Thyroid gland (tissue), 4 donors: ENCODE results near the gene DNAJC1. TPM values are rescaled to one million over a fixed set of nuclear protein-coding genes. Genes with fewer than 3 reads are reported as not detected.

Experiments
- DNase-seq, 2 donors: peaks; one replicate each; pipeline ENCODE4 v3.0.0-alpha.2; 2019
- H3K27ac ChIP-seq, 3 donors: fragments of 200-600 bp; sonication (generic); 1 replicate in 2 of 3; 2 replicates in 1 of 3; pipeline ENCODE4 v1.5.1; 2016 to 2019; ENCODE audit warnings: mild to moderate bottlenecking in 1 of 3, moderate library complexity in 1 of 3
- H3K27me3 ChIP-seq: fragments of 200-600 bp; sonication (generic); one replicate; pipeline ENCODE4 v1.5.1; 2019
- H3K36me3 ChIP-seq, 2 donors: fragments of 200-600 bp; sonication (generic); one replicate each; pipeline ENCODE4 v1.5.1; 2016 to 2019
- H3K4me1 ChIP-seq, 2 donors: fragments of 200-600 bp; sonication (generic); one replicate each; pipeline ENCODE4 v1.5.1; 2017 to 2019
- H3K4me3 ChIP-seq, 3 donors: fragments of 200-600 bp; sonication (generic); replicated peaks in 1 of 3; 1 replicate in 2 of 3; 2 replicates in 1 of 3; pipeline ENCODE4 v1.5.1; 2016; ENCODE audit warnings: mild to moderate bottlenecking in 1 of 3
- H3K9me3 ChIP-seq: fragments of 200-600 bp; sonication (generic); one replicate; pipeline ENCODE4 v1.5.1; 2017
- CTCF ChIP-seq, 6 experiments: fragments of 200-600 bp in 3 of 6; fragments of 450-650 bp in 3 of 6; sonication (generic) in 3 of 6; IDR thresholded peaks; one replicate each; pipeline ENCODE4 v1.5.1; 2016 to 2019; ENCODE audit warnings: antibody characterized with exemption in 6 of 6, mild to moderate bottlenecking in 2 of 6, inconsistent platforms in 1 of 6, moderate library complexity in 1 of 6
- POLR2A ChIP-seq, 2 donors: fragments of 450-650 bp; IDR thresholded peaks; one replicate each; pipeline ENCODE4 v1.6.1; 2017; ENCODE audit warnings: antibody characterized with exemption in 2 of 2, mild to moderate bottlenecking in 2 of 2, moderate library complexity in 1 of 2
- WGBS, 2 donors: methylation state at CpG; one replicate each; pipeline ENCODE4 v1.1.5; 2017; 5-methylcytosine and 5-hydroxymethylcytosine counted together
- intact Hi-C: fragments of 100-400 bp; cut with DNase I; formaldehyde crosslinking; loops from one replicate; pipeline ENCODE4 v1.15.1; 2023
- total RNA-seq, 4 donors: library from RNA; depleted of rRNA; stranded (reverse); fragments of >200 nt; gene quantifications; one replicate each; pipeline ENCODE4 v1.2.3, GENCODE V29; 2016

DNAJC1 gene
- total RNA-seq, 4 donors from 2014 or later = 73.4 to 157 (median 95.6) TPM

- no peaks in the 10 kb centered on the region for H3K36me3 ChIP-seq
- H3K27me3 ChIP-seq = no peaks in the 10 kb centered on the region
- H3K27ac ChIP-seq = no peak overlapping the region
- 67 to 72% methylated on average over 3 of the region's 3 CpGs for WGBS, 2 donors
- DNase-seq = no peak
- TF ChIP-seq CTCF (IDR thresholded peaks at IDR 0.05) (no peak), POLR2A (IDR thresholded peaks at IDR 0.05) (no peak)
- H3K4me1 ChIP-seq = peaks cover 0 to 2% of the 10 kb centered on the region in 2 donors
- no peak overlapping the region for H3K4me3 ChIP-seq
- intact Hi-C loops = no loop called here
- H3K9me3 ChIP-seq = no peaks in the 10 kb centered on the region
These were observed 13.9 kb upstream of the DNAJC1 start for GRCh38 chr10:22017283-22018020.

GRCh38 chr10:22016046-22016705 is 12.6 kb upstream of the DNAJC1 start:
- H3K4me3 ChIP-seq = no peak overlapping the region
- H3K36me3 ChIP-seq = no peaks in the 10 kb centered on the region
- no peak for DNase-seq
- H3K4me1 ChIP-seq = no peaks in the 10 kb centered on the region
- TF ChIP-seq CTCF (IDR thresholded peaks at IDR 0.05) (no peak), POLR2A (IDR thresholded peaks at IDR 0.05) (no peak)
- no peaks in the 10 kb centered on the region for H3K9me3 ChIP-seq
- intact Hi-C loops = no loop called here
- no peaks in the 10 kb centered on the region for H3K27me3 ChIP-seq
- 76 to 86% methylated on average over 5 of the region's 5 CpGs for WGBS, 2 donors
- H3K27ac ChIP-seq = no peak overlapping the region

- Histone ChIP-seq H3K4me3 (no peak overlapping the region), H3K9me3 (no peaks in the 10 kb centered on the region), H3K27ac (no peak overlapping the region), H3K36me3 (no peaks in the 10 kb centered on the region), H3K27me3 (no peaks in the 10 kb centered on the region), H3K4me1 (no peaks in the 10 kb centered on the region)
- DNase-seq = no peak
- intact Hi-C loops = loop anchor here (5.0 kb wide), 1 partner anchor 981 kb away; no protein-coding TSS in a partner anchor
- WGBS, 2 donors = 36 to 40% methylated on average over 1 of the region's 1 CpG
- TF ChIP-seq CTCF (IDR thresholded peaks at IDR 0.05) = peak in 4 of 6 experiments; percentile 28 to 62 (median 52)
- TF ChIP-seq POLR2A (IDR thresholded peaks at IDR 0.05) = no peak
These were observed 7.5 kb upstream of the DNAJC1 start for GRCh38 chr10:22010973-22011408.

- no peaks in the 10 kb centered on the region for H3K27me3 ChIP-seq
- TF ChIP-seq CTCF (IDR thresholded peaks at IDR 0.05) (no peak), POLR2A (IDR thresholded peaks at IDR 0.05) (no peak)
- H3K4me3 ChIP-seq = no peak overlapping the region
- intact Hi-C loops = loop anchor here (5.0 kb wide), 1 partner anchor 982 kb away; no protein-coding TSS in a partner anchor
- no peaks in the 10 kb centered on the region for H3K4me1 ChIP-seq
- 67 to 81% methylated on average over 4 of the region's 4 CpGs for WGBS, 2 donors
- H3K9me3 ChIP-seq = no peaks in the 10 kb centered on the region
- H3K27ac ChIP-seq = no peak overlapping the region
- no peak for DNase-seq
- H3K36me3 ChIP-seq = no peaks in the 10 kb centered on the region
These were observed 7.0 kb upstream of the DNAJC1 start for GRCh38 chr10:22010539-22010938.

GRCh38 chr10:22006379-22006884 is 2.9 kb upstream of the DNAJC1 start:
- Histone ChIP-seq H3K36me3 (no peaks in the 10 kb centered on the region), H3K9me3 (no peaks in the 10 kb centered on the region), H3K4me1 (no peaks in the 10 kb centered on the region), H3K27ac (no peak overlapping the region), H3K27me3 (no peaks in the 10 kb centered on the region), H3K4me3 (no peak overlapping the region)
- intact Hi-C loops = loop anchor here (10.0 kb wide), 2 partner anchors 238 to 318 kb away; partner anchors contain the start of gene BMI1
- no peak for TF ChIP-seq CTCF (IDR thresholded peaks at IDR 0.05)
- no peak for TF ChIP-seq POLR2A (IDR thresholded peaks at IDR 0.05)
- DNase-seq = no peak
